ENCODE results near the gene HES1. TPM values are rescaled to one million over a fixed set of nuclear protein-coding genes. Genes with fewer than 3 reads are reported as not detected.
A peak's percentile ranks its signal among the peaks of the same experiment; 100 is the strongest.

Gene HES1
- total RNA-seq, 1 donor from 2014 or later: 40.3 TPM

- no peak for DNase-seq (ENCODE audit: low spot score)
- Mint-ChIP-seq H3K36me3 (ENCODE audit: low read depth, unreplicated experiment) (peaks cover 3% of the 10 kb centered on the region), H3K4me1 (ENCODE audit: unreplicated experiment) (peaks cover 72% of the 10 kb centered on the region), H3K27me3 (ENCODE audit: unreplicated experiment) (no peaks in the 10 kb centered on the region), H3K4me3 (ENCODE audit: unreplicated experiment) (no peak overlapping the region), H3K9me3 (ENCODE audit: unreplicated experiment) (no peaks in the 10 kb centered on the region), H3K27ac (ENCODE audit: unreplicated experiment) (no peak overlapping the region)
- TF ChIP-seq, protein P1, sequence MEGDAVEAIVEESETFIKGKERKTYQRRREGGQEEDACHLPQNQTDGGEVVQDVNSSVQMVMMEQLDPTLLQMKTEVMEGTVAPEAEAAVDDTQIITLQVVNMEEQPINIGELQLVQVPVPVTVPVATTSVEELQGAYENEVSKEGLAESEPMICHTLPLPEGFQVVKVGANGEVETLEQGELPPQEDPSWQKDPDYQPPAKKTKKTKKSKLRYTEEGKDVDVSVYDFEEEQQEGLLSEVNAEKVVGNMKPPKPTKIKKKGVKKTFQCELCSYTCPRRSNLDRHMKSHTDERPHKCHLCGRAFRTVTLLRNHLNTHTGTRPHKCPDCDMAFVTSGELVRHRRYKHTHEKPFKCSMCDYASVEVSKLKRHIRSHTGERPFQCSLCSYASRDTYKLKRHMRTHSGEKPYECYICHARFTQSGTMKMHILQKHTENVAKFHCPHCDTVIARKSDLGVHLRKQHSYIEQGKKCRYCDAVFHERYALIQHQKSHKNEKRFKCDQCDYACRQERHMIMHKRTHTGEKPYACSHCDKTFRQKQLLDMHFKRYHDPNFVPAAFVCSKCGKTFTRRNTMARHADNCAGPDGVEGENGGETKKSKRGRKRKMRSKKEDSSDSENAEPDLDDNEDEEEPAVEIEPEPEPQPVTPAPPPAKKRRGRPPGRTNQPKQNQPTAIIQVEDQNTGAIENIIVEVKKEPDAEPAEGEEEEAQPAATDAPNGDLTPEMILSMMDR (IDR thresholded peaks at IDR 0.05; ENCODE audit: unreplicated experiment): no peak
Observed at GRCh38 chr3:194181612-194182529, 45.9 kb downstream of the HES1 start.

GRCh38 chr3:194183271-194183670, 47.3 kb downstream of the HES1 start:
- DNase-seq (ENCODE audit: low spot score): no peak
- TF ChIP-seq, protein P1 (IDR thresholded peaks at IDR 0.05; ENCODE audit: unreplicated experiment): no peak
- H3K9me3 Mint-ChIP-seq (ENCODE audit: unreplicated experiment): no peaks in the 10 kb centered on the region
- H3K27me3 Mint-ChIP-seq (ENCODE audit: unreplicated experiment): peaks cover 2% of the 10 kb centered on the region
- H3K27ac Mint-ChIP-seq (ENCODE audit: unreplicated experiment): no peak overlapping the region
- peaks cover 3% of the 10 kb centered on the region for H3K36me3 Mint-ChIP-seq (ENCODE audit: low read depth, unreplicated experiment)
- no peak overlapping the region for H3K4me3 Mint-ChIP-seq (ENCODE audit: unreplicated experiment)
- peaks cover 63% of the 10 kb centered on the region for H3K4me1 Mint-ChIP-seq (ENCODE audit: unreplicated experiment)

- H3K27ac Mint-ChIP-seq (ENCODE audit: unreplicated experiment): peak overlapping the region; percentile 97
Observed at GRCh38 chr3:194184265-194184751, 48.4 kb downstream of the HES1 start.

DNA sequence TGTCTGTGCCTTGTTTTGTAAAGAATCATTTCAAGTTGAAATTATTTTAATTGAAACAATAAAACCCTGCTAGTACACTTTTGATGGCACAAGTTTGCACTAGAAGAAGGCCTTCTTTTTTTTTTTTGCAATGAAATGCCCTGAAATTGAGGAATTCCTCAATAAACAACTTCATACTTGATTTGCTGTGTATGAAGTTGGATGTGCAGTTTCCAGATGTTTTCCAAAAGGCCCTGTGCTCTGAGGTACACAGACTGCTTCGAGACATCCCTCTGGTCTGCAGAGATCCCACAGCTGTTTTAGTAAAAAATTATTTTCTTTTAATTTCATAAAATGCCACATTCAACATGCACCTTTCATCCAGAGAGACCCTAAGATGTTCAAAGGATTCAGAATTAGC, 48.9 kb downstream of the HES1 start:
- TF ChIP-seq, protein P1 (IDR thresholded peaks at IDR 0.05; ENCODE audit: unreplicated experiment): no peak
- H3K4me3 Mint-ChIP-seq (ENCODE audit: unreplicated experiment): no peak overlapping the region
- peaks cover 60% of the 10 kb centered on the region for H3K4me1 Mint-ChIP-seq (ENCODE audit: unreplicated experiment)
- H3K27me3 Mint-ChIP-seq (ENCODE audit: unreplicated experiment): peaks cover 2% of the 10 kb centered on the region
- no peak for DNase-seq (ENCODE audit: low spot score)
- H3K27ac Mint-ChIP-seq (ENCODE audit: unreplicated experiment): peak overlapping the region; percentile 97
- peaks cover 3% of the 10 kb centered on the region for H3K36me3 Mint-ChIP-seq (ENCODE audit: low read depth, unreplicated experiment)
- H3K9me3 Mint-ChIP-seq (ENCODE audit: unreplicated experiment): no peaks in the 10 kb centered on the region

More at GRCh38 chr3:194184265-194184751, 48.4 kb downstream of the HES1 start:
- Mint-ChIP-seq H3K36me3 (ENCODE audit: low read depth, unreplicated experiment) (peaks cover 3% of the 10 kb centered on the region), H3K27me3 (ENCODE audit: unreplicated experiment) (peaks cover 2% of the 10 kb centered on the region), H3K9me3 (ENCODE audit: unreplicated experiment) (no peaks in the 10 kb centered on the region), H3K4me3 (ENCODE audit: unreplicated experiment) (no peak overlapping the region), H3K4me1 (ENCODE audit: unreplicated experiment) (peaks cover 65% of the 10 kb centered on the region)
- TF ChIP-seq, protein P1 (IDR thresholded peaks at IDR 0.05; ENCODE audit: unreplicated experiment): no peak
- DNase-seq (ENCODE audit: low spot score): no peak

GRCh38 chr3:194185221-194185620, 49.3 kb downstream of the HES1 start:
- TF ChIP-seq, protein P1 (IDR thresholded peaks at IDR 0.05; ENCODE audit: unreplicated experiment): no peak
- Mint-ChIP-seq H3K36me3 (ENCODE audit: low read depth, unreplicated experiment) (peaks cover 3% of the 10 kb centered on the region), H3K27ac (ENCODE audit: unreplicated experiment) (peak overlapping the region; percentile 22), H3K4me1 (ENCODE audit: unreplicated experiment) (peaks cover 60% of the 10 kb centered on the region), H3K27me3 (ENCODE audit: unreplicated experiment) (peaks cover 2% of the 10 kb centered on the region), H3K9me3 (ENCODE audit: unreplicated experiment) (no peaks in the 10 kb centered on the region), H3K4me3 (ENCODE audit: unreplicated experiment) (no peak overlapping the region)
- DNase-seq (ENCODE audit: low spot score): no peak
